CD8-positive, alpha-beta memory T cell (primary cell): ENCODE measurements around the gene GBE1. TPM values are rescaled to one million over a fixed set of nuclear protein-coding genes. Genes with fewer than 3 reads are reported as not detected.
A peak's percentile ranks its signal among the peaks of the same experiment; 100 is the strongest.

Source experiments
- CTCF ChIA-PET: fragments of 350-600 bp; sonication (Branson Sonifier 250); formaldehyde crosslinking; loops from one replicate; lab custom pipeline; 2021; ENCODE audit warnings: antibody characterized with exemption; lab: Charles Lee
- POLR2A ChIA-PET: fragments of 350-600 bp; sonication (Branson Sonifier 250); formaldehyde crosslinking; loops from one replicate; lab custom pipeline; 2021; ENCODE audit warnings: antibody characterized with exemption; lab: Charles Lee
- DNase-seq, 5 donors: peaks; one replicate each; pipeline versions ENCODE4 v3.0.0 to v3.0.0-alpha.2; 2020 to 2022; ENCODE audit warnings: mixed read lengths in 1 of 5
- H3K27ac ChIP-seq: one replicate; pipeline ENCODE4 v1.7.0; 2013; ENCODE audit warnings: low read depth, mild to moderate bottlenecking, low read length, moderate library complexity
- H3K27me3 ChIP-seq: 2 replicates; pipeline ENCODE4 v1.7.0; 2013; ENCODE audit warnings: low read length, mild to moderate bottlenecking; ENCODE audit not compliant: insufficient read depth, poor library complexity, severe bottlenecking
- H3K36me3 ChIP-seq: 2 replicates; pipeline ENCODE4 v1.7.0; 2013; ENCODE audit warnings: mild to moderate bottlenecking, low read length, moderate library complexity; ENCODE audit not compliant: insufficient read depth
- H3K4me1 ChIP-seq: 2 replicates; pipeline ENCODE4 v1.7.0; 2013; ENCODE audit warnings: mild to moderate bottlenecking, low read length, moderate library complexity; ENCODE audit not compliant: insufficient read depth
- H3K4me3 ChIP-seq: 2 replicates; pipeline ENCODE4 v1.7.0; 2013; ENCODE audit warnings: mild to moderate bottlenecking, low read length
- H3K9me3 ChIP-seq: 2 replicates; pipeline ENCODE4 v1.7.0; 2013; ENCODE audit warnings: mild to moderate bottlenecking, low read length
- H3K27ac Mint-ChIP-seq, 8 donors: one replicate each; pipeline ENCODE4 v1.8.0; 2020 to 2021; ENCODE audit warnings: mixed read lengths in 8 of 8, mild to moderate bottlenecking in 6 of 8, inconsistent platforms in 3 of 8, moderate library complexity in 3 of 8
- H3K27me3 Mint-ChIP-seq, 2 donors: one replicate each; pipeline ENCODE4 v1.8.0; 2020 to 2021; ENCODE audit warnings: mixed read lengths in 2 of 2, mild to moderate bottlenecking in 1 of 2, moderate library complexity in 1 of 2
- H3K36me3 Mint-ChIP-seq, 3 donors: one replicate each; pipeline ENCODE4 v1.8.0; 2020 to 2021; ENCODE audit warnings: mixed read lengths in 3 of 3, inconsistent platforms in 1 of 3, mild to moderate bottlenecking in 1 of 3
- H3K4me1 Mint-ChIP-seq, 3 donors: one replicate each; pipeline ENCODE4 v1.8.0; 2020 to 2021; ENCODE audit warnings: mixed read lengths in 3 of 3, inconsistent platforms in 1 of 3, mild to moderate bottlenecking in 1 of 3
- H3K4me3 Mint-ChIP-seq, 7 donors: one replicate each; pipeline ENCODE4 v1.8.0; 2020 to 2021; ENCODE audit warnings: mixed read lengths in 7 of 7, mild to moderate bottlenecking in 6 of 7, moderate library complexity in 4 of 7, inconsistent platforms in 2 of 7
- H3K9me3 Mint-ChIP-seq, 5 donors: one replicate each; pipeline ENCODE4 v1.8.0; 2020 to 2022; ENCODE audit warnings: mixed read lengths in 5 of 5, mild to moderate bottlenecking in 3 of 5, moderate library complexity in 2 of 5, inconsistent platforms in 1 of 5
- polyA plus RNA-seq: library from polyadenylated mRNA; unstranded; fragments of 300-500 nt; fragmentation: Illumina TruSeq; gene quantifications from one replicate; pipeline ENCODE4 v1.2.3, GENCODE V29; 2021
- total RNA-seq, 2 experiments: library from RNA; stranded (reverse); gene quantifications; one replicate each; pipeline ENCODE4 v1.2.3, GENCODE V29; 2021

GBE1 gene
- total and polyA plus RNA-seq, 3 experiments from 2014 or later: 12.6 to 22.9 (median 22.5) TPM

GRCh38 chr3:81624756-81625155 lies 136.7 kb downstream of the GBE1 start:
- H3K27ac ChIP-seq: no peak overlapping the region
- no peak overlapping the region for H3K4me3 Mint-ChIP-seq
- no peaks in the 10 kb centered on the region for H3K27me3 Mint-ChIP-seq
- POLR2A ChIA-PET: no interaction called here
- no peak for DNase-seq
- H3K4me1 ChIP-seq: no peaks in the 10 kb centered on the region
- CTCF ChIA-PET: no interaction called here
- H3K4me3 ChIP-seq: no peak overlapping the region
- peaks cover 0 to 1% (median under 1%) of the 10 kb centered on the region in 3 donors for H3K36me3 Mint-ChIP-seq
- peaks cover 0 to under 1% (median 0%) of the 10 kb centered on the region in 5 donors for H3K9me3 Mint-ChIP-seq
- H3K9me3 ChIP-seq: no peaks in the 10 kb centered on the region
- H3K27me3 ChIP-seq: no peaks in the 10 kb centered on the region
- H3K4me1 Mint-ChIP-seq: no peaks in the 10 kb centered on the region
- H3K36me3 ChIP-seq: no peaks in the 10 kb centered on the region
- H3K27ac Mint-ChIP-seq: no peak overlapping the region

- Histone ChIP-seq H3K27me3 (no peaks in the 10 kb centered on the region), H3K36me3 (no peaks in the 10 kb centered on the region), H3K4me1 (no peaks in the 10 kb centered on the region), H3K4me3 (no peak overlapping the region), H3K27ac (no peak overlapping the region), H3K9me3 (no peaks in the 10 kb centered on the region)
- Mint-ChIP-seq H3K27ac (no peak overlapping the region), H3K9me3 (no peaks in the 10 kb centered on the region), H3K27me3 (no peaks in the 10 kb centered on the region), H3K4me1 (no peaks in the 10 kb centered on the region), H3K4me3 (no peak overlapping the region), H3K36me3 (no peaks in the 10 kb centered on the region)
- POLR2A ChIA-PET: no interaction called here
- CTCF ChIA-PET: no interaction called here
- no peak for DNase-seq
Observed at GRCh38 chr3:81622395-81622794, 139.1 kb downstream of the GBE1 start.

GRCh38 chr3:81621277-81621676 lies 140.2 kb downstream of the GBE1 start:
- Mint-ChIP-seq H3K27me3 (no peaks in the 10 kb centered on the region), H3K4me1 (no peaks in the 10 kb centered on the region), H3K36me3 (no peaks in the 10 kb centered on the region), H3K27ac (no peak overlapping the region), H3K9me3 (no peaks in the 10 kb centered on the region), H3K4me3 (no peak overlapping the region)
- DNase-seq: no peak
- Histone ChIP-seq H3K27ac (no peak overlapping the region), H3K4me3 (no peak overlapping the region), H3K27me3 (no peaks in the 10 kb centered on the region), H3K36me3 (no peaks in the 10 kb centered on the region), H3K9me3 (no peaks in the 10 kb centered on the region), H3K4me1 (no peaks in the 10 kb centered on the region)
- POLR2A ChIA-PET: no interaction called here
- CTCF ChIA-PET: no interaction called here

- Histone ChIP-seq H3K36me3 (no peaks in the 10 kb centered on the region), H3K4me1 (no peaks in the 10 kb centered on the region), H3K27me3 (no peaks in the 10 kb centered on the region), H3K9me3 (no peaks in the 10 kb centered on the region), H3K27ac (no peak overlapping the region), H3K4me3 (no peak overlapping the region)
- ChIA-PET CTCF (no interaction called here), POLR2A (no interaction called here)
- H3K36me3 Mint-ChIP-seq: no peaks in the 10 kb centered on the region
- no peaks in the 10 kb centered on the region for H3K27me3 Mint-ChIP-seq
- no peaks in the 10 kb centered on the region for H3K9me3 Mint-ChIP-seq
- H3K27ac Mint-ChIP-seq: no peak overlapping the region
- no peak for DNase-seq
- no peak overlapping the region for H3K4me3 Mint-ChIP-seq
- H3K4me1 Mint-ChIP-seq: no peaks in the 10 kb centered on the region
Observed at GRCh38 chr3:81620849-81621248, 140.6 kb downstream of the GBE1 start.

GRCh38 chr3:81612768-81613167 lies 148.7 kb downstream of the GBE1 start:
- no peak overlapping the region for H3K4me3 Mint-ChIP-seq
- Histone ChIP-seq H3K9me3 (no peaks in the 10 kb centered on the region), H3K4me3 (no peak overlapping the region), H3K36me3 (no peaks in the 10 kb centered on the region), H3K27ac (no peak overlapping the region), H3K4me1 (no peaks in the 10 kb centered on the region), H3K27me3 (no peaks in the 10 kb centered on the region)
- H3K36me3 Mint-ChIP-seq: peaks cover 0 to 7% (median 5%) of the 10 kb centered on the region in 3 donors
- H3K4me1 Mint-ChIP-seq: no peaks in the 10 kb centered on the region
- H3K27me3 Mint-ChIP-seq: no peaks in the 10 kb centered on the region
- peak overlapping the region in 1 of 8 donors; percentile 27 for H3K27ac Mint-ChIP-seq
- no peaks in the 10 kb centered on the region for H3K9me3 Mint-ChIP-seq
- ChIA-PET POLR2A (no interaction called here), CTCF (no interaction called here)
- DNase-seq: no peak

GRCh38 chr3:81602781-81603180 lies 158.7 kb downstream of the GBE1 start:
- H3K27me3 ChIP-seq: no peaks in the 10 kb centered on the region
- no peak for DNase-seq
- Mint-ChIP-seq H3K4me1 (no peaks in the 10 kb centered on the region), H3K9me3 (no peaks in the 10 kb centered on the region), H3K4me3 (no peak overlapping the region), H3K36me3 (peaks cover 0 to 1% (median 0%) of the 10 kb centered on the region in 3 donors), H3K27me3 (no peaks in the 10 kb centered on the region), H3K27ac (no peak overlapping the region)
- H3K9me3 ChIP-seq: no peaks in the 10 kb centered on the region
- no peak overlapping the region for H3K4me3 ChIP-seq
- no peak overlapping the region for H3K27ac ChIP-seq
- no peaks in the 10 kb centered on the region for H3K36me3 ChIP-seq
- H3K4me1 ChIP-seq: no peaks in the 10 kb centered on the region
- POLR2A ChIA-PET: no interaction called here
- CTCF ChIA-PET: no interaction called here

GRCh38 chr3:81601707-81602305 lies 159.6 kb downstream of the GBE1 start:
- H3K36me3 Mint-ChIP-seq: peaks cover 0 to 1% (median 0%) of the 10 kb centered on the region in 3 donors
- no peaks in the 10 kb centered on the region for H3K27me3 Mint-ChIP-seq
- no peak overlapping the region for H3K4me3 Mint-ChIP-seq
- Histone ChIP-seq H3K27me3 (no peaks in the 10 kb centered on the region), H3K4me3 (no peak overlapping the region), H3K27ac (no peak overlapping the region), H3K36me3 (no peaks in the 10 kb centered on the region), H3K4me1 (no peaks in the 10 kb centered on the region), H3K9me3 (no peaks in the 10 kb centered on the region)
- ChIA-PET POLR2A (no interaction called here), CTCF (no interaction called here)
- no peak for DNase-seq
- H3K9me3 Mint-ChIP-seq: no peaks in the 10 kb centered on the region
- H3K27ac Mint-ChIP-seq: no peak overlapping the region
- no peaks in the 10 kb centered on the region for H3K4me1 Mint-ChIP-seq

- Mint-ChIP-seq H3K4me3 (no peak overlapping the region), H3K27ac (no peak overlapping the region), H3K9me3 (no peaks in the 10 kb centered on the region), H3K4me1 (no peaks in the 10 kb centered on the region), H3K36me3 (peaks cover 7 to 15% (median 9%) of the 10 kb centered on the region in 3 donors), H3K27me3 (no peaks in the 10 kb centered on the region)
- Histone ChIP-seq H3K4me1 (no peaks in the 10 kb centered on the region), H3K4me3 (no peak overlapping the region), H3K27me3 (no peaks in the 10 kb centered on the region), H3K27ac (no peak overlapping the region), H3K9me3 (no peaks in the 10 kb centered on the region), H3K36me3 (no peaks in the 10 kb centered on the region)
- ChIA-PET CTCF (no interaction called here), POLR2A (no interaction called here)
- DNase-seq: no peak
Observed at GRCh38 chr3:81592101-81592500, 169.3 kb downstream of the GBE1 start.
